Effector memory CD4-positive, alpha-beta T cell (primary cell): ENCODE measurements around the gene CINP.
"Not testable (repeated sequence)": the region's sequence is repeated elsewhere in the genome, so short reads cannot be mapped to it uniquely, and the experiment has no call there.

Experiments
- DNase-seq, 3 donors: peaks; one replicate each; pipeline ENCODE4 v3.0.0-alpha.2; 2020
- H3K27ac ChIP-seq: 2 replicates; pipeline ENCODE4 v1.7.0; 2013; ENCODE audit warnings: mild to moderate bottlenecking, low read length, moderate library complexity; ENCODE audit not compliant: insufficient read depth, poor library complexity, severe bottlenecking
- H3K27me3 ChIP-seq: replicated peaks from 2 replicates; pipeline ENCODE4 v1.7.0; 2013; ENCODE audit warnings: mild to moderate bottlenecking, low read length; ENCODE audit not compliant: insufficient read depth, control insufficient read depth, poor library complexity, severe bottlenecking
- H3K36me3 ChIP-seq: 2 replicates; pipeline ENCODE4 v1.7.0; 2013; ENCODE audit warnings: mild to moderate bottlenecking, low read length, moderate library complexity; ENCODE audit not compliant: control insufficient read depth, insufficient read depth
- H3K4me1 ChIP-seq: 2 replicates; pipeline ENCODE4 v1.7.0; 2013; ENCODE audit warnings: low read length, mild to moderate bottlenecking; ENCODE audit not compliant: control insufficient read depth, insufficient read depth, poor library complexity, severe bottlenecking
- H3K4me3 ChIP-seq: 2 replicates; pipeline ENCODE4 v1.7.0; 2013; ENCODE audit warnings: low read length, low read depth, mild to moderate bottlenecking; ENCODE audit not compliant: insufficient read depth, poor library complexity, severe bottlenecking
- H3K9me3 ChIP-seq: 2 replicates; pipeline ENCODE4 v1.7.0; 2013; ENCODE audit warnings: mild to moderate bottlenecking, low read length, moderate library complexity; ENCODE audit not compliant: control insufficient read depth

Gene CINP

GRCh38 chr14:102316338-102316742 is 46.4 kb downstream of the CINP start:
- Histone ChIP-seq H3K9me3 (no peaks in the 10 kb centered on the region), H3K27ac (peak overlapping the region; percentile 58), H3K36me3 (no peaks in the 10 kb centered on the region), H3K27me3 (no peaks in the 10 kb centered on the region), H3K4me3 (peak overlapping the region; percentile 52), H3K4me1 (peaks cover 41% of the 10 kb centered on the region)
- DNase-seq: peak in 1 of 3 donors; percentile 27

GRCh38 chr14:102315121-102315520 is 47.6 kb downstream of the CINP start:
- DNase-seq: no peak
- H3K36me3 ChIP-seq: no peaks in the 10 kb centered on the region
- no peak overlapping the region for H3K27ac ChIP-seq
- peaks cover 32% of the 10 kb centered on the region for H3K4me1 ChIP-seq
- H3K9me3 ChIP-seq: no peaks in the 10 kb centered on the region
- H3K27me3 ChIP-seq: no peaks in the 10 kb centered on the region
- H3K4me3 ChIP-seq: no peak overlapping the region

GRCh38 chr14:102314242-102315011 is 48.3 kb downstream of the CINP start:
- Histone ChIP-seq H3K36me3 (no peaks in the 10 kb centered on the region), H3K27ac (no peak overlapping the region), H3K4me1 (peaks cover 30% of the 10 kb centered on the region), H3K9me3 (no peaks in the 10 kb centered on the region), H3K4me3 (peak overlapping the region; percentile 65), H3K27me3 (no peaks in the 10 kb centered on the region)
- DNase-seq: peak; percentile 61 to 69 (median 63)

GRCh38 chr14:102304611-102305506 is 57.8 kb downstream of the CINP start, which contains the start of gene MOK:
MOK (minus strand) TSS chr14:102305164; CDS start chr14:102304968, 196 bp downstream.
- Histone ChIP-seq H3K9me3 (no peaks in the 10 kb centered on the region), H3K36me3 (no peaks in the 10 kb centered on the region), H3K27me3 (no peaks in the 10 kb centered on the region), H3K4me1 (no peaks in the 10 kb centered on the region), H3K27ac (peak within 1 kb of the TSS; percentile 77), H3K4me3 (peak within 1 kb of the TSS; percentile 80)
- DNase-seq: peak; percentile 95 to 97 (median 95)

GRCh38 chr14:102303664-102304063 is 59.0 kb downstream of the CINP start:
- Histone ChIP-seq H3K4me3 (no peak overlapping the region), H3K27me3 (no peaks in the 10 kb centered on the region), H3K36me3 (no peaks in the 10 kb centered on the region), H3K27ac (no peak overlapping the region), H3K4me1 (no peaks in the 10 kb centered on the region), H3K9me3 (no peaks in the 10 kb centered on the region)
- DNase-seq: no peak

DNA sequence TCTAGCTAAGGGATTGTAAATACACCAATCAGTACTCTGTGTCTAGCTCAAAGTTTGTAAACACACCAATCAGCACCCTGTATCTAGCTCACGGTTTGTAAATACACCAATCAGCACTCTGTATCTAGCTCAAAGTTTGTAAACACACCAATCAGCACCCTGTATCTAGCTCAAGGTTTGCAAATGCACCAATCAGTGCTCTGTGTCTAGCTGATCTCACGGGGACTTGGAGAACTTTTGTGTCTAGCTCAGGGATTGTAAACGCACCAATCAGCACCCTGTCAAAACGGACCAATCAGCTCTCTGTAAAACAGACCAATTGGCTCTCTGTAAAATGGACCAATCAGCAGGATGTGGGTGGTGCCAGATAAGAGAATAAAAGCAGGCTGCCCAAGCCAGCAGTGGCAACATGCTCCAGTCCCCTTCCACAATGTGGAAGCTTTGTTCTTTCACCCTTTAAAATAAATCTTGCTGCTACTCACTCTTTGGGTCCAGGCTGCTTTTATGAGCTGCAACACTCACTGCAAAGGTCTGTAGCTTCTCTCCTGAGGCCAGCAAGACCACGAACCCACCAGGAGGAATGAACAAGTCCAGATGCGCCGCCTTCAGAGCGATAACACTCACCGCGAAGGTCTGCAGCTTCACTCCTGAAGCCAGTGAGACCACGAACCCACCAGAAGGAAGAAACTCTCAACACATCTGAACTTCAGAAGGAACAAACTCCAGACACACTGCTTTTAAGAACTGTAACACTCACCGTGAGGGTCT is 64.2 kb downstream of the CINP start:
- not testable (repeated sequence) for H3K4me3 ChIP-seq, H3K9me3 ChIP-seq, H3K4me1 ChIP-seq, H3K27me3 ChIP-seq, DNase-seq, H3K36me3 ChIP-seq, H3K27ac ChIP-seq
